GM19043 (cell line): ENCODE results near the gene ATP11A.

Source experiments
- ATAC-seq: cut with Tn5 transposase; IDR thresholded peaks from one replicate; pipeline ENCODE4 v1.9.1; 2021; ENCODE audit warnings: low read depth; ENCODE audit not compliant: unreplicated experiment

The ATP11A gene

DNA sequence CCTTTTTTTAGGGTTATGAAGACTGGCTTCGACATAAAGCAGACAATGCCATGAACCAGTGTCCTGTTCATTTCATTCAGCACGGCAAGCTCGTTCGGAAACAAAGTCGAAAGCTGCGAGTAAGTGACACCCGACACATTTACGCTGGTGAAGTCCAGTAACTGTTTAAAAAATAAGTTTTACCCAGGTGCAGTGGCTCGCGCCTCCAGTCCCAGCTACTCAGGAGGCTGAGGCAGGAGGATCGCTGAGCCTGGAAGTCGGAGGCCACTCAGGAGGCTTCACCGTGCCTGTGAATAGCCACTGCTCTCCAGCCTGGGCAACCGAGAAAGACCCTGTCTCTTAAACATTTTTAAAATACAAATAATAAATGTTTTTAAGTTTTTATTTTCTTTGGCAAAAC lies 120.8 kb downstream of the ATP11A start:
- no peak for ATAC-seq

DNA sequence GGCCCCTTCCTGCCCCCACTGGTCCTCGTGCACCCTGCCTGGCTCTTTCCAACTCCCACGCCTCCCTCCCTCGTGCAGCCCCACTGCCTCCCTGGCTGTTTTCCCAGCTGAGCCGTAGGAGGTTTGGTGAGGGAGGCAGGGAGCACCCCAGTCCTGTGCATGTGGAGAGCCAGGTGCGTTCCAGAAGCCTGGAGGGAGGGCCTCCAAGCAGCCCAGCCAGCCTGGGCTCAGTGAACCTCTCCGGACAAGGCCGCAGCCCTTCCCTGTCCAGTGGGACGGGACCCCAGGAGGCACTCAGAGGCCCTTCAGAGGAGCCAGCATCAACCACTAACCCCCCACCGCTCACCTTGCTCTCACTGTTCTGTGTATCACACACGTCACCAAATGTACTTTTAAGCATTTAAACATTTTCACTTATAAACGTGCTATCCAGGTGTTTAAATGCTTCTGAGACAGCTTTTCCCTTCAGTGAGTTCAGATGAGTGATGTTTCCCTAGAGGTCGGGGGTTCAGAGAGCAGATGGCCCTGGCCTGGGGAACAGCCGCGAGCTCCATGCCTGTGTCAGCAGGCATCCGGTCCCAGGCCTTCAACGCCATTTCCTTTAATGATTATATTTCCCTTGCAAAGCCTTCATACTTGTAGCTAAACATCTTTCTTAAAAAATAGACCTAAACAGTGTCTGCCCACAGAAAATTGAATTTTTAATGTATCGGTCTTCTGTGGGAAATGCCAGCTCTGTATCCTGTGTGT lies 122.6 kb downstream of the ATP11A start:
- no peak for ATAC-seq

DNA sequence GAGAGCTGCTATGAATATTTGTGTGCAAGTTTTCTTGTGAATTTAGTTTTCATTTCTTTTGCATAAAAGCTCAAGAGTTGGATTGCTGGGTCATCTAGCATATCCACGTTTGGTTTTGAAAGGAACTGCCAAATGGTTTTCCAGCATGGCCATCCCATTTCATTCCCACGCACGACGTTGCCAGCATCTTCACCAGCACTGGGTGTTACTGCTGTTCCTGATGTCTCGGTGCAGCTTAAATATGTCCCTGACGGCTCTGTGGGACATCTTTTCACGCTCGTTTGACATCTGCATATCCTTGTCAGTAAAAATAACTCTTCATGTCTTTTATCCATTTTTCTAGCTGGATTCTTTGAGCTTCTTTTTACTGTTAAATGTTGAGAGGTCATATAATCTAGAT lies 123.7 kb downstream of the ATP11A start:
- ATAC-seq, result no peak

DNA sequence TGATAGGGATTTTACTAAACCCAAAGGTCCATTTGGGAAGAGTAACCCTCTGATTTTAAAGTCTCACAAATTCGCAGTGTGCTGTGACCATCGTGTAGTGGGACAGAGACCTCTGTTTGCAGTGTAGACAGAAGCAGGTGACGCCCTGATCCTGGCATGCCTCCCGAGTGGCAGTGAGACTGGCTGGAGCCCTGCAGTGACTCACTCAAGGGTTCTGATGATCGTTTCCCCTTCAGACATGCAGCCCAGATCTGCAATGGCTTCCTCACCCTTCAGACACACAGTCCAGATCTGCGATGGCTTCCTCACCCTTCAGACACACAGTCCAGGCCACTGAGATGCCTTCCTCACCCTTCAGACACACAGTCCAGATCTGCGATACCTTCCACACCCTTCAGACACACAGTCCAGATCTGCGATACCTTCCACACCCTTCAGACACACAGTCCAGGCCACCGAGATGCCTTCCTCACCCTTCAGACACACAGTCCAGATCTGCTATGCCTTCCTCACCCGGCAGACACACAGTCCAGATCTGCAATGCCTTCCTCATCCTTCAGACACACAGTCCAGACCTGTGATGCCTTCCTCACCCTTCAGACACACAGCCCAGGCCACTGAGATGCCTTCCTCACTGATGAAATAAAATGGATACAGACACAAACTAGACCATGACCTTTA lies 125.2 kb downstream of the ATP11A start:
- no peak for ATAC-seq

DNA sequence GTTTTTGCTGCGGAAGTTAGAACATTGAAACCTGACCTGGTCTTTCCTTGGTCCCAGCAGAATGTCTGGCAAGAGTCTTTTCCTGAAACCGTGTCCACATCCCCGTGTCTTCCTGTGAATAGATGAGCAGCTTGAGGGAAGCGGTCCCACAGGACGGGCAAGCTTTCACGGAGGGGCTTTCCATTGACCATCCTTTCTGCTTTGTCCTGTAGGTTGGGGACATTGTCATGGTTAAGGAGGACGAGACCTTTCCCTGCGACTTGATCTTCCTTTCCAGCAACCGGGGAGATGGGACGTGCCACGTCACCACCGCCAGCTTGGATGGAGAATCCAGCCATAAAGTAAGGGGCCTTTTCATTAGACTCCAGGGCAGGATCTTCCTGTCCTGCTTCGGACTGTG lies 126.0 kb downstream of the ATP11A start:
- ATAC-seq, result no peak

DNA sequence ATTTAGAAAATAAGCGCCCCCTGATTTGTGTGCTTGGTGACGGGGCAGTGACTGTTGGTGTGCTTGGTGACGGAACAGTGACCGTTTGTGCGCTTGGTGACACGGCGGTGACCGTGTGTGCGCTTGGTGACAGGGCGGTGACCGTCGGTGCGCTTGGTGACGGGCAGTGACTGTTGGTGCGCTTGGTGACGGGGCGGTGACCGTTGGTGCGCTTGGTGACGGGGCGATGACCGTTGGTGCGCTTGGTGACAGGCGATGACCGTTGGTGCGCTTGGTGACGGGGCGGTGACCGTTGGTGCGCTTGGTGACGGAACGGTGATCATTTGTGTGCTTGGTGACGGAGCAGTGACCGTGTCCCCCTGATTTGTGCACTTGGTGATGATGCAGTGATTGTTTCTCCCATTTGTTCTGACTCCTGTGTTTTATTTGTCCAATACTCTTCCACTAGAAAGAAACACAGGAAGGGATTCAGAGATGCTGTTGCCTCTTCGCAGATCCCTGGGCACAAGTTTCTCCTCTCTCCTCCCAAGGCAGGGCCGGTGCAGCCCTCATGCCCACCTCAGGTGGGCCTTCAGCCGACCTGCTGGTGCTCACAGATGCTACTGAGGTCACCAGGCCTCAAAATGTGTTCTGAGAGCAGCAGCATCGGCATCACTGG lies 128.3 kb downstream of the ATP11A start:
- ATAC-seq, result no peak

DNA sequence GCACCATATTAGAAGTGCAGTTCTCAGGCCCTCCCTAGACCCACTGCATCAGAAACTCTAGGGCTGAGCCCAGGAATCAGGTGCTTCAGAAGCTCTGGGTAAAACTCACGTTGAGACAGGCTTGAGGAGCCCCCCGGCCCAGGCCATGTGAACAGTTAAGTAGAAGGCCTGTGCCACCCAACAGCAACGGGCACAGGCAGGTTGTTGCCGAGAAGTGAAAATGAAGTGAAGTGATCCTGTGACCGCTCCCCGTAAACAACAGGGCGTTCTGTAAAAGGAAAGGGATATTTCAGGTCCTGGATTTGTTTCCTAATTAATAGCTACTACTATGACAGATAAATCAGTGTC lies 128.8 kb downstream of the ATP11A start:
- ATAC-seq, result no peak

DNA sequence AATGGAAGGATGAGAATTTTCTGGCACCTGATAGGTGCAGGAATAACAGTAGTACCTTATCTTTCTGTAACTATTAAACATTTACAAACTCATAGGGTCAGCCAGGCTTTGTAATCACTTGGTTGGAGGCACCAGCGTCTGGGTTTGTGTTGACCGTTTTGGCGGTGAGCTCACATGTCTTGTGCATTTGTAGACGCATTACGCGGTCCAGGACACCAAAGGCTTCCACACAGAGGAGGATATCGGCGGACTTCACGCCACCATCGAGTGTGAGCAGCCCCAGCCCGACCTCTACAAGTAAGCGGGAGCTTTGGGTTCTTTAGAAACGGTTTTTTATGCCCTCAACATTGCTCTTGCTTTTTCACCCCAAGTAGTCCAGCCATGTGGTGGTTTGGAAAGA lies 129.3 kb downstream of the ATP11A start:
- ATAC-seq, result no peak

DNA sequence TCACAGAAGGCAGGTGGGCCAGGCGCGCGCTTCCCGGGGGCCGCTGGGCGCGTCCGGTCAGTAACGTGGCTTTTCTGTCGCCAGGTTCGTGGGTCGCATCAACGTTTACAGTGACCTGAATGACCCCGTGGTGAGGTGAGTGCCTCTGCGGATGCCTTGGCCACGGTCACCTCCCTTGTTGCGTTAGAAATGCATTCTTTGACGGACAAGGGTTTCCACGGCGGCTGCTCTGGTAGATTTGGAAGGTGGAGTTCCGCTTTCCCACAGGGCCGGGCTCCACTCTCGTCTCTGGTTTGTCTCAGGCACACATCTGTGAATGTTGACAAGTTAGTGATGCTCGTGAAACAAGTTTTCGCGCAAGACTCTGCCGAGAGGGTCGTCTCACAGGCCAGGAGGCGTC lies 130.0 kb downstream of the ATP11A start:
- ATAC-seq, result no peak

DNA sequence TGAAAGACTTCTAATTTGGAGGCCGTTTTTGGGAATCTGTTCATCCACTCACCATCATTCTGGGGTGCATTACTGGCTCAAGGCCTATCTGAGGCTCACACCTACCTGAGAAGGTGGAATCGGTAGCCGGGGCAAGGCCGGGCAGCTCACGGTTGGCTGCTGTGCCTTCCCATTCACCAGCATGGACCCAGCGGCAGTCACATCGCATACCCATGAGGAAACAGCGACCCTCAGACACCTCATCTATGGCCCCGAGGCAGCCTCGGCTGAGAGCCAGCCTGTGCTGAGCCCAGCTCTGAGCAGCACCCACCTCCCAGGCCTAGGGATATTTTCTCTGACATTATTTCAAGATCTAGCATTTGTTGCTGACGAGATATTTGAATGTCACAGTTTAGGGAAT lies 130.5 kb downstream of the ATP11A start:
- no peak for ATAC-seq

DNA sequence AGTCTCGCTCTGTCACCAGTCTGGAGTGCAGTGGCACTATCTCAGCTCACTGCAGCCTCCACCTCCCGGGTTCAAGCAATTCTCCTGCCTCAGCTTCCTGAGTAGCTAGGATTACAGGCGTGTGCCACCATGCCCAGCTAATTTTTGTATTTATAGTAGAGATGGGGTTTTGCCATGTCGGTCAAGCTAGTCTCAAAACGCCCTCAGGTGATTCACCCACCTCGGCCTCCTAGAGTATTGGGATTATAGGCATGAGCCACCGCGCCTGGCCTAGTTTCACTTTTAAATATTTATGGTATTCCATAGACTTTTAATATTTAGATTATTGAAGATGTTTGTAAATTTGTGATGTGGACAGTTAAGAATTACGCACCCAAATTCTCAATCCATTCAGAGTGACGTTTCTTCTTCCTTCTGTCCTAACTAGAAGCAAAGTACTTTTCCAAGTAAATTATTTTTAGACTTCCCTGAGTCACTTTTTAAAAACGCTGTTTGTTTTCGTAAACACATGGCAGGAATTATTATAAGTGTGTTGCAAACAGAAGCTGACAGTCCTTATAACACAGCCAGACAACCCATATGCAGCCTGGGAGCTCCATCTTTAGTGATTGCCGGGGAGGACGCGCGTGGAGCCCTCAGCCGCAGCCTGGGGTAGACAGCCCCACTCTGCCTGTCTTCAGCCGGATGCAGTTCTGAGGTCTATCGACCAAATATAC lies 131.7 kb downstream of the ATP11A start:
- no peak for ATAC-seq

DNA sequence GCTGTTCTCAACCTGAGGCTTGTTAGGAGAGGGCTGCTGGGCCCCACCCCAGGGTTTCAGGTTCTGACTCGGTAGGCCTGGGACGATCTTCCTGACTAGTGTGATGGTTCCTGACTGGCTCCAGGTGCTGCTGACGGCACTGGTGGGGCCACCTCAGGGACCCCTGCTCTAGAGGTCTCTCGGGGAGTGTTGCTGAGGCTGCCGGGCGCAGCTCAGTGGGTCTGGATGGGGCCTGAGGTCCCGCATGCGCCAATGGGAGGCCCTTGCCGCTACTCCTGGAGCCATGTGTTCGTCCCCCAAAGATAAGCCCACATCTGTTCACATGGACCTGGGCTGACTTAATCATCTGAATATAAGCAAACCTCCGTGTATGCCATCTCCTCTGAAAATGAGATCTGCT lies 133.0 kb downstream of the ATP11A start:
- ATAC-seq, result no peak

DNA sequence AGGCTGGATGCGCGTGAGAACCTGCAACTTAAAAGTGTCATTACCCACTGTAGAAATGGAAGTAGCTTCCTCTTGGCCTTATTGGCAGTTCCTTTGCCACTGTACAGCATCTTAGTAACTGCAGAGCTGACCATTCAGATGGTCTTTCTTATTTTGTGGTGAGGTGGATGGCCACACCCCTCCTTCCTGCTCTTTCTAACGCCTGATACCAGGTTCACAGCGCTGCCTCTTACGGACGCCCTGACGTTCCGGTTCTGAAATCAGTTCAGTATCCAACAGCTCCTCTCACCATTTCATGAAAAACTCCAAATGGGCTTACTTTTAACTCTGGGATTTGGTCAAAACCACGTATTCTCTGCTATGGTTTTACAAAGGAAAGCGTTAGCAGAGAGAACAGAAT lies 134.6 kb downstream of the ATP11A start:
- no peak for ATAC-seq

DNA sequence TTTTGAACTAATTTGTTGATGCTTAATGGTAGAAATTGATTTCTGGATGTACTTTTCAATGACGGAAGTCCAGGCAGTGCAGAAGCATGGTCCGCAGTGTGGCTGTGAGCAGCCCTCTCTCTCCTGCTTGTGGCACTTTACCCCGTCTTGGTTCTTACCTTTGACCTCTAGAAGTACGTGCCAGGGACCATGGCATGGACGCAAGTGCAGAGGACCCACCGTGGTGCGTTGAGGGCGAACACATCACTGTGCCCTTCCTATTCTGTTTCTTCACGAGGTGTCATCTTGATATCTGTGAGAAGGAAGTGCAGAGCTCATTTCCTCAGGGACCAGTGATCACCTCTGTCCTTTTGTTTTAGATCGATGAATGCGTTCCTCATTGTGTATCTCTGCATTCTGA lies 135.2 kb downstream of the ATP11A start:
- no peak for ATAC-seq

DNA sequence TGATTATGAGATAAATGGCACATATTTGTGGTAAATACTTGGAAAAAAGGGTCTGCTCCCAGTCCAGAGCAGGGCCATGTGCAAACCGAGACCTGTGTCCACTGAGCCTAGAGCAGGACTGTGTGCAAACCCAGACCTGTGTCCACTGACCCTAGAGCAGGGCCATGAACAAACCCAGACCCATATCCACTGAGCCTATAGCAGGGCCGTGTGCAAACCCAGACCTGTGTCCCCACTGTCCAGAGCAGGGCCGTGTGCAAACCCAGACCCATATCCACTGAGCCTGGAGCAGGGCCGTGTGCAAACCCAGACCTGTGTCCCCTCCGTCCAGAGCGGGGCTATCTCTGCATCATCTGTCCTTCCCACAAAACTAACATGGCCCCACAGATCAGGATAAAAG lies 136.0 kb downstream of the ATP11A start:
- no peak for ATAC-seq

DNA sequence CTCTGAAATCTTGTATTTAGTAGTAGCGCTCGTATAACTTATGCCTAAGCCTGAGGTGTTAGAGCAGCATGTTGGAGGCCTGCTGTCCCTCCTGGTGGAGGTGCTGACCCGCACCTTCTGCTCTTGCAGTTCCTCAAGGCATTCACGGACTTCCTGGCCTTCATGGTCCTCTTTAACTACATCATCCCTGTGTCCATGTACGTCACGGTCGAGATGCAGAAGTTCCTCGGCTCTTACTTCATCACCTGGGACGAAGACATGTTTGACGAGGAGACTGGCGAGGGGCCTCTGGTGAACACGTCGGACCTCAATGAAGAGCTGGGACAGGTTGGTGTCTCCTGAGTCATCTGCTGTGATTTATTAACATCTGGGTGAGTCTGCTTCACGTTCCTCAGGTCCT lies 136.7 kb downstream of the ATP11A start:
- no peak for ATAC-seq

DNA sequence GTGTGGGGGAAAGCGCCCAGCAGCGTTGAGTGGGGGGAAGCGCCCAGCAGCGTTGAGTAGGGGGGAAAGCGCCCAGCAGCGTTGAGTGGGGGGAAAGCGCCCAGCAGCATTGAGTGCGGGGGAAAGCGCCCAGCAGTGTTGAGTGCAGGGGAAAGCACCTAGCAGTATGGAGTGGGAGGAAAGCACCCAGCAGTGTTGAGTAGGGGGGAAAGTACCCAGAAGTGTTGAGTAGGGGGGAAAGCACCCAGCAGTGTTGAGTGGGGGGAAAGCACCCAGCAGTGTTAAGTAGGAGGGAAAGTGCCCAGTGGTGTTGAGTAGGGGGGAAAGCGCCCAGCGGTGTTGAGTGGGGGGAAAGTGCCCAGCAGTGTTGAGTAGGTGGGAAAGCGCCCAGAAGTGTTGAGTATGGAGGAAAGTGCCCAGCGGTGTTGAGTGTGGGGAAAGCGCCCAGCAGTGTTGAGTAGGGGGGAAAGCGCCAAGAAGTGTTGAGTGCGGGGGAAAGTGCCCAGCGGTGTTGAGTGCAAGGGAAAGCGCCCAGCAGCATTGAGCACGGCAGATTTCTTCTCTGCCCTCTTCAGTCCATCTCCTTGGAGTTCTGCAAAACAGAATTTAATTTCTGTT lies 138.4 kb downstream of the ATP11A start:
- no peak for ATAC-seq

DNA sequence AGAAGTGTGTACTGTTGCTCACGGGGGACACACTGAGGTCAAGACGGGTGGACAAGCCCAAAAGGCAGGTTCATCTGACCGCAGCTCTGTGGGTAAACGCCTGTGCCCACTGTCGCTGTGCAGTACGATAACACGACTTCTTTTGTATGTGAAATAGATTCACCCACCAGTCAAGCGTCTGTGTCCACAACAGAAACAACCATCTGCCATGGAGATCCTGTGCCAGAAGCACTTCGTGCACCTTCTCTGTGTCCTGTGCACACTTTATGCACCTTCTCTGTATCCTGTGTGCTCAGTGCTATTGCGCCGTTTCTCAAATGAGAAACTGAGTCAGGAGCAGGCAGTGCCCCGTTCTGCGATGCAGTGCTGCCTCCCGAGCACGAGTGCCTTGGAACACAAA lies 138.9 kb downstream of the ATP11A start:
- ATAC-seq, result no peak

DNA sequence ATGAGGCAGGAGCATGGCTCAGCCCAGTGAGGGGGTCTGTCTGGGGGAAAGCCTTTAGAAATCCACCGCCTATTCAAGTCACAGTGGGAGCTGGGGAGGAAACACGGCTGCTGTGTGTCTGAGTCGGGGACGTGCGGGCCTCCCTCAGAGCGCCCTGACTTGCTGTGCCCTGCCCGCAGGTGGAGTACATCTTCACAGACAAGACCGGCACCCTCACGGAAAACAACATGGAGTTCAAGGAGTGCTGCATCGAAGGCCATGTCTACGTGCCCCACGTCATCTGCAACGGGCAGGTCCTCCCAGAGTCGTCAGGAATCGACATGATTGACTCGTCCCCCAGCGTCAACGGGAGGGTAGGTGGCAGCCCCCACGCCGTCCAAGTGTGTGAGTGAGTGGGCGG lies 141.4 kb downstream of the ATP11A start:
- no peak for ATAC-seq

DNA sequence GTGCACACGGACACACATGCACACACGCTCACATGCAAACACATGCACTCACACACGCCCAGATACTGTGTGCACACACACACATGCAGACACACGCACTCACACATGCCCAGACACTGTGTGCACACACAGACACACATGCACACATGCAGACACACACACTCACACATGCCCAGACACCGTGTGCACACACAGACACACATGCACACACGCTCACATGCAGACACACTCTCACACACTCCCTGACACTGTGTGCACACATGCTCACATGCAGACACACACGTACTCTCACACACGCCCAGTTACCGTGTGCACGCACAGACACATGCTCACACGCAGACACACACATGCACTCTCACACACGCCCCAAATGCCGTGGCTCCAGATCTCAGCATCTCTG lies 142.0 kb downstream of the ATP11A start:
- no peak for ATAC-seq

DNA sequence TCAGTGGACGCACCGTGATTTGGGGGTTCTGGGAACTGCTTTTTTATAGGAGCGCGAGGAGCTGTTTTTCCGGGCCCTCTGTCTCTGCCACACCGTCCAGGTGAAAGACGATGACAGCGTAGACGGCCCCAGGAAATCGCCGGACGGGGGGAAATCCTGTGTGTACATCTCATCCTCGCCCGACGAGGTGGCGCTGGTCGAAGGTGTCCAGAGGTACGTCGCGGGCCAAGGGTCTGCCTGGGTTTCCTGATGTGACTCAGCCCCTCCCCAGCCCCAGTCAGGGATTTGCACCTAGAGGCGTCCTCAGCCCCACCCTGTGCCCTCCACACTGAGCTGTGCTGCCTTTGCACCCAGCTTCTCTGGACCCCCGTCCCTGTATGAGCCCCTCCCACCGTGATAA lies 143.0 kb downstream of the ATP11A start:
- ATAC-seq, result no peak
